Smooth muscle cell of the brain vasculature (primary cell): ENCODE data around the gene RAD50.
"Not testable (repeated sequence)": the region's sequence is repeated elsewhere in the genome, so short reads cannot be mapped to it uniquely, and the experiment has no call there.

Experiments used
- DNase-seq: peaks from one replicate; pipeline ENCODE4 v3.0.0-alpha.2; 2012; ENCODE audit warnings: low read depth, low spot score

Gene RAD50

GRCh38 chr5:132557478-132558172 lies 848 bp downstream of the RAD50 start:
- no peak for DNase-seq

GRCh38 chr5:132559383-132560060 lies 2.7 kb downstream of the RAD50 start:
- no peak for DNase-seq

- DNase-seq: no peak
Observed at GRCh38 chr5:132561601-132562000, 4.8 kb downstream of the RAD50 start.

GRCh38 chr5:132564555-132564954 lies 7.8 kb downstream of the RAD50 start:
- DNase-seq: not testable (repeated sequence)

GRCh38 chr5:132566657-132567056 lies 9.9 kb downstream of the RAD50 start:
- DNase-seq: no peak

- DNase-seq: no peak
Observed at GRCh38 chr5:132576123-132576522, 19.3 kb downstream of the RAD50 start.

GRCh38 chr5:132584560-132584959 lies 27.8 kb downstream of the RAD50 start:
- not testable (repeated sequence) for DNase-seq

GRCh38 chr5:132586063-132586462 lies 29.3 kb downstream of the RAD50 start:
- DNase-seq: no peak

GRCh38 chr5:132589467-132589866 lies 32.7 kb downstream of the RAD50 start:
- no peak for DNase-seq

GRCh38 chr5:132591145-132591544 lies 34.4 kb downstream of the RAD50 start:
- DNase-seq: no peak

- DNase-seq: no peak
Observed at GRCh38 chr5:132592521-132592920, 35.7 kb downstream of the RAD50 start.

- DNase-seq: no peak
Observed at GRCh38 chr5:132594170-132594569, 37.4 kb downstream of the RAD50 start.

GRCh38 chr5:132595624-132596023 lies 38.8 kb downstream of the RAD50 start:
- no peak for DNase-seq

GRCh38 chr5:132601071-132601728 lies 44.4 kb downstream of the RAD50 start:
- DNase-seq: no peak

- DNase-seq: no peak
Observed at GRCh38 chr5:132607095-132607494, 50.3 kb downstream of the RAD50 start.

GRCh38 chr5:132608107-132608506 lies 51.3 kb downstream of the RAD50 start:
- no peak for DNase-seq

GRCh38 chr5:132611965-132612364 lies 55.2 kb downstream of the RAD50 start:
- no peak for DNase-seq

- no peak for DNase-seq
Observed at GRCh38 chr5:132612846-132613245, 56.1 kb downstream of the RAD50 start.

GRCh38 chr5:132621699-132622098 lies 64.9 kb downstream of the RAD50 start:
- DNase-seq: no peak

- DNase-seq: no peak
Observed at GRCh38 chr5:132622608-132623007, 65.8 kb downstream of the RAD50 start.

- no peak for DNase-seq
Observed at GRCh38 chr5:132627470-132627869, 70.7 kb downstream of the RAD50 start.

GRCh38 chr5:132628814-132629213 lies 72.0 kb downstream of the RAD50 start:
- DNase-seq: no peak
